SH-SY5Y (cell line): Measurements from ENCODE around the gene TIE1.

Experiments
- GATA2 ChIP-seq: IDR thresholded peaks from 2 replicates; pipeline ENCODE4 v1.6.1; 2011; ENCODE audit warnings: mild to moderate bottlenecking, low read depth, low read length
- GATA3 ChIP-seq: IDR thresholded peaks from 2 replicates; pipeline ENCODE4 v1.6.1; 2011; ENCODE audit warnings: low read depth, mild to moderate bottlenecking, low read length, moderate library complexity

GRCh38 chr1:43312212-43312623 is 11.4 kb downstream of the TIE1 start:
- no peak for TF ChIP-seq GATA3
- TF ChIP-seq GATA2, result no peak
